GM12873 (cell line): Measurements from ENCODE around the gene STIL.
A peak's percentile ranks its signal among the peaks of the same experiment; 100 is the strongest.

Source experiments
- CTCF ChIP-seq: IDR thresholded peaks from 2 replicates; pipeline ENCODE4 v1.5.1; 2012; ENCODE audit warnings: low read depth, mild to moderate bottlenecking, moderate library complexity, low read length, control low read depth; ENCODE audit not compliant: insufficient read depth; ENCODE audit errors: missing control alignments

Gene STIL

DNA sequence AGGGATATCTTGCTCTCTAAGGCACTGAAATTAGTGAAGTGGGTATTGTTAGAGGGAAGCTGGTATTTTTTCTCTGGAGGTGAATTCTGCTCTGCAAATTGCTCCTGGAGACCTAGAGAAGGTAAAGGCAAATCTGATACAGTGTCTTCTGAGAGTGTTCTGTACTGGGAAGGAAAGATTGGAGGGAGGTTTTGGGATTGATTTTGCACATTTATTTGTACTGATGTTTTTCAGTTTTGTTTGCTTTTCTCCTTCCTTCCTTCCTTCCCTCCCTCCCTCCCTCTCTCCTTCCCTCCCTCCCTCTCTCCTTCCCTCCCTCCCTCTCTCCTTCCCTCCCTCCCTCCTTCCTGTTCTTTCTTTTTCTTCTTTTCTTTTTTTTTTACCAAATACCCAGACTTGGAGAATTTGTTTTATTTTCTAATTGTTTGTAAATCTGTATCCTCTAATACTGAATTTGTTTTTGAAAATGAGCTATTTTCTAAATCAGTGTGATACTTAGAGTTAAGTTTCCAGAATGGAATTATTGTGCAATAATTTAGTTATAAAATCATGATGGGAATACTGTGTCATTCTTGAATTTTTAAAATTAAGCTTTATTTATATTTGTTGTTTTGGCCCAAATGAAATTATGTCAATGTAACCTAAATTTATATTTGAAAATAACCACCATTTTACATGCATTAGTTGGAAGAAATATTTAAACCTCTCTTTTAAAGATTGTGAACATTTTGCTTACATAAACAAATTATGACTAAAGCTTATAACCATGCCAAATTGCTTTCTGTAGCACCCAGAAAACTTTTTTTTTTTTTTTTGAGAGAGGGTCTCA, 24.5 kb upstream of the STIL start:
- TF ChIP-seq CTCF = no peak

GRCh38 chr1:47337350-47337749, 23.4 kb upstream of the STIL start:
- no peak for TF ChIP-seq CTCF

- TF ChIP-seq CTCF = no peak
Measured at GRCh38 chr1:47334765-47335435, 21.0 kb upstream of the STIL start.

DNA sequence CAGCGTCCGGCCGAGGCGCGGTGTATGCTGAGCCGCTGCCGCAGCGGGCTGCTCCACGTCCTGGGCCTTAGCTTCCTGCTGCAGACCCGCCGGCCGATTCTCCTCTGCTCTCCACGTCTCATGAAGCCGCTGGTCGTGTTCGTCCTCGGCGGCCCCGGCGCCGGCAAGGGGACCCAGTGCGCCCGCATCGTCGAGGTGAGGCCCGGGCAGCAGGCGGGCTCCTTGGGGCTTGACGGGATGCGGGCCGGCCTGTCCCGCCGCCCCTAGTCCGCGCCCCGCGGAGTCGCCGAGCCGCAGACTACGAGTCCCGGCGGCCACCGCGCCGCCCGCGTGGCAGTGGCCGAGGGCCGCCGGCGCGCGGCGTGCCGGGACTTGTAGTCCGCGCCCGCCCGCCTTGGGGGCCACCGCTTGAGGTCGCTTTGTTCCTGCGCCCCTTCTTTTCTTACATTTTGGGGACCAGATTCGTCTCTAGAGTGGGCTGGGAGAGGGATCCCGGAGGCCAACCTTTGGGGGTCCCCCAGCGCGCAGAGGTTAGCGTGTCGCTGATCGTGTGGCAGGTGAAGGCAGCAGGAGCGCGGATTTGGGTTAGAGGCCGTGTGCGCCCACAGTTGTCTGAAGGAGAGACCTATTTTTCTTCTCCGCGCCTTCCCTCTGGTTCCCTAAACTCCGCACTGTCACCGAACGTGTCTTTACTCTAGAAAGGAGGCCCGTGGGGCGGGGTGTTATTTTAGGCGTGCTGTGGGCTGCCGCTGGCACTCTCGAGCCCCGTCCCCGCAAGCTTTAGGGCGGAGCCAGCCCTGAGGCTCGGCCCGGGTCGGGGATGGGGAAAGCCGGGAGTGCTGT, 20.2 kb upstream of the STIL start:
- peak; percentile 28 for TF ChIP-seq CTCF

- TF ChIP-seq CTCF = peak; percentile 11
Measured at GRCh38 chr1:47333578-47333921, 19.6 kb upstream of the STIL start, which contains the start of gene CMPK1. Gene CMPK1, plus strand, starts transcription at chr1:47333790. Its CDS starts 156 bp downstream, at chr1:47333946.

GRCh38 chr1:47332779-47333577, 19.0 kb upstream of the STIL start:
- TF ChIP-seq CTCF = no peak
